NB4 (cell line): ENCODE data around the gene VASN.

Source experiments
- DNase-seq: peaks from one replicate; pipeline ENCODE4 v3.0.0; 2010; ENCODE audit warnings: low read depth
- H3K4me3 ChIP-seq: one replicate; pipeline ENCODE4 v1.5.1; 2011; ENCODE audit warnings: mild to moderate bottlenecking, low read depth, low read length, moderate library complexity
- MAX ChIP-seq: IDR thresholded peaks from 2 replicates; pipeline ENCODE4 v1.6.1; 2011; ENCODE audit warnings: low read depth, low read length
- MYC ChIP-seq: IDR thresholded peaks from 2 replicates; pipeline ENCODE4 v1.6.1; 2011; ENCODE audit warnings: low read depth, low read length
- POLR2A ChIP-seq: IDR thresholded peaks from 2 replicates; pipeline ENCODE4 v1.6.1; 2011; ENCODE audit warnings: mild to moderate bottlenecking; ENCODE audit not compliant: insufficient read length; ENCODE audit errors: extremely low read depth
- TF ChIP-seq, protein P1 (sequence below): IDR thresholded peaks from one replicate; pipeline ENCODE4 v1.5.1; 2012; ENCODE audit warnings: low read depth, low read length

The VASN gene

DNA sequence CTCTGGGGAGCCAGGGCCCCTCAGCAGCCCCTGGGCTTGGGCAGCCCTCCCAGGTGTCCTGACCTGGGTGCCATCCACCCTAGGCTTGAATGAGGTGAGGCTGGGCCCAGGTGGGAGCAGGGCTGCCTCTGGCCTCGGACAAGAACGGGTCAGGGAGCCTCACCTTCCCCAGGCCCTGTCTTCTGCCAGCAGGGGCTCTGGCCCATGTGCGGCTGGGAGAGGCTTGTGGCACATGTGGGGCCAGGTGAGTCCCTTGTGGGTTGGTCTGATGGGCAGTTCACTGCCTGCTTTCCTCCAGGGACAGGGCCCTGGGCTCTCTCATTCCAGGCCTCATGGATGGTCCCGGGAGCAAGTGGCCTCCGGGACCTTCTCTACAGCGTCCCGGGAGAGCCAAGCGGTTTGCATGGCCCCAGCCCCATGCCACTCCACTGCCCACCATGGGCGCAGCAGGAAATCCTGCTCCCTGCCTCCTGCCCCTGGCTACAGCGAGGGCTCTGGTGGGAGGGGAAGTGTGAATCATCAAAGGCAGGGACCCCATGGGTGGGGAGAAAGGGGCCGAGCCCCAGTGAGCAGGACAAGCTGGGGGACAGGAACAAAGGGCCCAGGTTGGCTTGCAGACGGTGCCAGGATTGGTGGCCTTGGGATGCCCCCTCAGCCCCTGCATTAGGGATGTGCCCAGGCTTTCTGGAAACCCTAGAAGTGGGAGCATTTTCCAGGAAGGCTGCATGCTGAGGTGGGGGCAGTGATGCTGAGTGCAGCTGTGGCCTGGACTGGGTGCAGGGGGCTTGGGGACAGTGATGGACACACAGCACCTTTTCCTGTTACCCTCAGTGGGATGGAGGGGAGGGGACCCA, 12.2 kb downstream of the VASN start:
- H3K4me3 ChIP-seq = no peak overlapping the region
- DNase-seq = no peak
- TF ChIP-seq, protein P1, sequence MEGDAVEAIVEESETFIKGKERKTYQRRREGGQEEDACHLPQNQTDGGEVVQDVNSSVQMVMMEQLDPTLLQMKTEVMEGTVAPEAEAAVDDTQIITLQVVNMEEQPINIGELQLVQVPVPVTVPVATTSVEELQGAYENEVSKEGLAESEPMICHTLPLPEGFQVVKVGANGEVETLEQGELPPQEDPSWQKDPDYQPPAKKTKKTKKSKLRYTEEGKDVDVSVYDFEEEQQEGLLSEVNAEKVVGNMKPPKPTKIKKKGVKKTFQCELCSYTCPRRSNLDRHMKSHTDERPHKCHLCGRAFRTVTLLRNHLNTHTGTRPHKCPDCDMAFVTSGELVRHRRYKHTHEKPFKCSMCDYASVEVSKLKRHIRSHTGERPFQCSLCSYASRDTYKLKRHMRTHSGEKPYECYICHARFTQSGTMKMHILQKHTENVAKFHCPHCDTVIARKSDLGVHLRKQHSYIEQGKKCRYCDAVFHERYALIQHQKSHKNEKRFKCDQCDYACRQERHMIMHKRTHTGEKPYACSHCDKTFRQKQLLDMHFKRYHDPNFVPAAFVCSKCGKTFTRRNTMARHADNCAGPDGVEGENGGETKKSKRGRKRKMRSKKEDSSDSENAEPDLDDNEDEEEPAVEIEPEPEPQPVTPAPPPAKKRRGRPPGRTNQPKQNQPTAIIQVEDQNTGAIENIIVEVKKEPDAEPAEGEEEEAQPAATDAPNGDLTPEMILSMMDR = no peak
- TF ChIP-seq MAX (no peak), POLR2A (no peak), MYC (no peak)

GRCh38 chr16:4384509-4384942, 12.9 kb downstream of the VASN start:
- no peak overlapping the region for H3K4me3 ChIP-seq
- DNase-seq = peak; percentile 59
- TF ChIP-seq POLR2A (no peak), MAX (no peak), MYC (no peak)
- TF ChIP-seq, protein P1 = no peak

DNA sequence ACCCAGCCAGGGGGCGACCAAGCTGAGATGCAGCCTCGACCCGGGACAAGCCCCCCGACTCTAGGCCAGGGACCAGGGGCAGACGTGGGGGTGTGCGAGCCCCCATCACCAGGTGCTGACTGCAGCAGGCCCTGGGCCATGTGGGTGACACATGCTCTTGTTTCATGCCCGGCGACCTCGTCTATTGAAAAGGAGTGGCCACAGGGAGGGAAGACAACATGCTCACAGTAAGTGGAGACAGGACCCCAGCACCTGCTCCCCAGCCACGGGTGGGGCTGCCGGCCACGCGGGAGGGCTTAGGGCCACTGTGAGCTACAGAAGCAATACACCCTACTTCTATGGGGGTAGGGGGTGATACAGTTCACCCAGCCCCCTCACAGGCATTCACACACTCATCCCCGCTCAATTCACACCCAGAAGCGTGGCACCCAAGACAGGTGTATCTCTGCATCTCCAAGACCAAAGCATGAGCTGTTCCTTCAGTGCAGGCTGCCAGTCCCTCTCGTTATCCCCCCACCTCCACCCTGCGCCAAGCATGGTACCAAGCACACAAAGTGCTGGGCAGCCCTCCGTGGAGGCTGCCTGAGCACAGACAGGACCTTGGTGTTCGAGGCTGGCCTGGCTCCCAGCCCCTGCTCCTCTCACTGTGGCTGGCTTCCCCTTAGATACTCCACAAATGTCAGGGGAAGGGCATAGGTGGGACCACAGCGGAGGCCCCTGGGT, 13.6 kb downstream of the VASN start:
- no peak for DNase-seq
- no peak overlapping the region for H3K4me3 ChIP-seq
- TF ChIP-seq MYC (no peak), MAX (peak; percentile 46; the same call in 1 of the 2 replicates)

DNA sequence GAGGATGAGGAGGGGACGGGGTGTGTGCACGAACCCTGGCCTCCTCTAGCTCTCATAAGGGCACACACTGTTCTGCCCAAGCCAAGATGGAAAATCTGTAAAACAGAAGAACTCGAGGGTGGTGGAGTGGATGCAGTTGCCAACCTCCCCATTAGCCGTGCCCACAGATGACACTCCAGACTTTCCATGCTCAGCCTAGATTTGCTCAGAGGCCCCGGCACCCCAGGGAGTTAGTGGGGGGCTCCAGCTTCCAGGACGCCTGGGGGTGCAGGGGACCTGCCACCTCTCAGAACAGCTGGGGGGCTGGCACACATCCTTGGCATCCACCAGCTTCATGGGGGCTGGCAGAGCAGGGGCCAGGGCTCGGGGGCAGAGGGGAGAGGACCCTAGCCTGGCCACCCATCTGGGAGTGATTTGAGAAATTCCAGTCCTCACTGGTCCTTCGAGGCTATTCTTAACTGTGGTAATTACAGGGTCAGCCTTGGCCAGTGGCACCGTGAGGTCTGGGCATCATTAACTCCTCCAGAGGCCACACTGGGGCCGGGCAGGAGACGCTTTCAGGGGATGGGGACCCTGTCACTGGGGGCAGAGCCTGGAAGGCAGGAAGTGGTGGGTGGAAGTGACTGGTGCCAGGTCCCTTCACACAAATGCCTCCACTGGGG, 14.3 kb downstream of the VASN start:
- TF ChIP-seq, protein P1 = no peak
- TF ChIP-seq MAX (no peak), MYC (no peak), POLR2A (no peak)
- H3K4me3 ChIP-seq = no peak overlapping the region
- no peak for DNase-seq

DNA sequence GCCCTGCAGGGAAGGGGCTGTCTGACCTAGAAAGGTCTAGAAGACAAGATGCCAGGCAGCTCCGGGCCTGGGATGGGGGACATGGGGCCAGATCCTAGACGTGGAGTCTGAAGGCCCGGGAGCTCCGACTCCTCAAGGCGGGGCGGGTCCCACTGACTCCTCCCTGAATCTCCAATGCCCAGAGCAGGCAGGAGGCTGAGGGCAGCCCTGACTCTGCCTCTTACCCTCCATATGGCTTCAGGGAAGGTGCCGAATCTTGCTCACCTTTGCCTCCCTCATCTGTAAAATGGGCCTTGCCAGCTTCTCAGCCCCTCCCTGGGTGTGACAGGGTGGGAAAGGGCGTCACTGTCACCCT, 14.8 kb downstream of the VASN start:
- H3K4me3 ChIP-seq = no peak overlapping the region
- no peak for DNase-seq
- TF ChIP-seq MAX (no peak), MYC (no peak)

DNA sequence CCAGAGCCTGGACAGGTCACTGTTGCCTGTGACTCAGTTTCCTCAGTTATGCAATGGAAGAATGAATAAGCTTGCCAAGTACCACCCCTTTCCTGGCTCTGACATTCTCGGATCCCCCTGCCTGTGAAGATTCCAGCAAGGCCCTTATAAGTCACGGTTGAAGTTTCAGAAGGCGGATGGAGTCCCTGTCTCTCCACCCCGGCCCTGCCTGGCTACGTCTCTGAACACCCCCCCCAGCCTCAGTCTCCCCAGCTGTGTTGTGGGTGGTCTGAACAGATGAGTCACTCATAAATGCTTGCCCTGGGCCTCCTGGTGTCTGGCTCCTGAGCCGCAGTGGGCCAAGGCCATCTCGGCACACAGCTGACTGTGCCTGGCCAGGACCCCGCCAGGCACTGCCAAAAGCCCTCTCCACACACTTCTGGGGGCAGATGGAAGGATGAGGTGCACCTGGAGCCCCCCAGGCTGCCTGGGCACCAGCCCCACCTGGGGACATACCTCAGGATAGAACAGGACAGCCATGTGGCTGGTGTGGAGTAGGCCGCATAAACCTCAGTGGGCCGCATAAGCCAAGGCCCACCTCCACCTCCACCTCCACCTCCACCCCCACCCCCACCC, 15.4 kb downstream of the VASN start:
- no peak for DNase-seq

More for the DNA sequence above, 15.4 kb downstream of the VASN start:
- no peak overlapping the region for H3K4me3 ChIP-seq
- no peak for TF ChIP-seq MAX
- TF ChIP-seq, protein P1 = no peak
- no peak for TF ChIP-seq POLR2A
- TF ChIP-seq MYC = no peak
